IPS DF 6.9 (cell line): ENCODE measurements around the gene SLCO3A1.

Experiments
- DNase-seq: peaks from one replicate; pipeline ENCODE4 v3.0.0-alpha.2; 2013; ENCODE audit warnings: low read depth, low spot score
- H3K27ac ChIP-seq: one replicate; pipeline ENCODE4 v1.5.1; 2013; ENCODE audit warnings: low read length, control low read depth
- H3K27me3 ChIP-seq: 2 replicates; pipeline ENCODE4 v1.6.1; 2013; ENCODE audit warnings: mild to moderate bottlenecking, low read length; ENCODE audit not compliant: control insufficient read depth, insufficient read depth
- H3K36me3 ChIP-seq: 2 replicates; pipeline ENCODE4 v1.6.1; 2013; ENCODE audit warnings: low read length; ENCODE audit not compliant: control insufficient read depth, insufficient read depth
- H3K4me1 ChIP-seq: 2 replicates; pipeline ENCODE4 v1.6.1; 2013; ENCODE audit warnings: low read length; ENCODE audit not compliant: control insufficient read depth, insufficient read depth
- H3K4me3 ChIP-seq: 2 replicates; pipeline ENCODE4 v1.5.1; 2013; ENCODE audit warnings: mild to moderate bottlenecking, low read length
- H3K9me3 ChIP-seq: 2 replicates; pipeline ENCODE4 v1.6.1; 2013; ENCODE audit warnings: low read length, inconsistent platforms; ENCODE audit not compliant: control insufficient read depth, insufficient read depth
- WGBS: extraction: QIAGEN DNeasy Blood & Tissue Kit; methylation state at CpG from one replicate; pipeline ENCODE4 v1.1.7; 2013; ENCODE audit warnings: mixed read lengths, missing lambda C conversion rate; ENCODE audit not compliant: insufficient read length, insufficient coverage; 5-methylcytosine and 5-hydroxymethylcytosine counted together

SLCO3A1 gene

DNA sequence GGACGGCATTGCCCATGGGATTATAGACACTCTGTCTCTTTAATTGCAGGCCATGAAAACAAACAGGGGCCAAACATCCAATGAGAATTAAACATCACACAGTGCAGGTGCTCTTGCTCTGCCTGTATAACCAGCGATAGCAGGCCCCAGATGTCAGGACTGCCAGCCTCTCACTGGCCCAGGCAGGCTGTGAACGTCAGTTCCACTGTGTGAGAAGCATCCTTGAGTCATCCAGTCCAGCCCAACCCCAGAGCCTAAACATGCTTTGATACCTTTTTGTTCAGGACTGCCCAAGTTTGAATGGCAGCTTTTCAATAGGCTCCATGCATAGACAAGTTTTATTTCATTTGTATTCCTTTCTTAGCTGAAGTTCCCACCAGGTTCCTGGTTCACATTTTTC is 189.8 kb downstream of the SLCO3A1 start:
- DNase-seq = no peak
- H3K4me1 ChIP-seq = no peaks in the 10 kb centered on the region
- H3K27me3 ChIP-seq = no peaks in the 10 kb centered on the region
- H3K27ac ChIP-seq = no peak overlapping the region
- no CpG with 5 or more reads among the region's 3 CpGs for WGBS
- no peaks in the 10 kb centered on the region for H3K36me3 ChIP-seq
- no peaks in the 10 kb centered on the region for H3K9me3 ChIP-seq
- no peak overlapping the region for H3K4me3 ChIP-seq

GRCh38 chr15:92044203-92044909 is 190.8 kb downstream of the SLCO3A1 start:
- Histone ChIP-seq H3K4me1 (no peaks in the 10 kb centered on the region), H3K9me3 (no peaks in the 10 kb centered on the region), H3K27ac (no peak overlapping the region), H3K36me3 (no peaks in the 10 kb centered on the region), H3K4me3 (no peak overlapping the region), H3K27me3 (no peaks in the 10 kb centered on the region)
- no peak for DNase-seq
- WGBS = no CpG with 5 or more reads among the region's 10 CpGs

DNA sequence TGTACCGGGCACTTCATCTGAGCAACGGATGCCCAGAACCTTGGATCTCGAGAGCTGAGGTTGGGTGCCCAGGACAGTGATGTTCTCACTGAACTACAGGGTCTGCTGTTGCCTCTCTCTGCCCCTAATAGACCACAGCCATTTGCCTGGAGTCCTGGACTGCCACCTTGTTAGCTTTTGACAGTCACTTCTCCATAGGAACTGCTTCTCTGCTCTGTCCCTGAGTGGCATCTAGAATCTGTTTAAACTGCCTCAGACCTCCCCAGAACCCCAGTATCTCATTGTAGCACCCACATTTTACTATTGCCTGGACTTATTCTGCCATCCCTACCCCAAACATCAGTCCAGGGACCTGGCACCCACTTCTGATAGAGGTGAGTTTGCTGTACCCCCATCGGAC is 194.4 kb downstream of the SLCO3A1 start:
- no peak overlapping the region for H3K27ac ChIP-seq
- H3K4me1 ChIP-seq = no peaks in the 10 kb centered on the region
- no CpG with 5 or more reads among the region's 4 CpGs for WGBS

DNA sequence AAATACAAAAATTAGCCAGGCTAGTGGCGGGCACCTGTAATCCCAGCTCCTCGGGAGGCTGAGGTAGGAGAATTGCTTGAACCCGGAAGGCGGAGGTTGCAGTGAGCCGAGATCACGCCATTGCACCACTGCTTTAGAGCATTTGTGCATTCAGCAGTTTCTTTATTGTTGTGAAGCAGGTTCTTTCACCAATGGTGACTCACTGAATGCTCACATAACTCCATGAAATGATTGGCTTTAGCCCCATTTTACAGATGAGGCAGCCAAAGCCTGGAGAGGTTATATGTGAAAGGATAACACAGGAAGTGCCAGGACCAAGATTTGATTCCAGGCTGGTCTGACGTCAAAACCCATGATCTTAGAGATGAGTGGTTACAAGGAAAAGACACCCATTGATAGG is 195.2 kb downstream of the SLCO3A1 start:
- H3K4me3 ChIP-seq = no peak overlapping the region
- no CpG with 5 or more reads among the region's 7 CpGs for WGBS
- no peak for DNase-seq
- H3K27ac ChIP-seq = no peak overlapping the region
- H3K27me3 ChIP-seq = no peaks in the 10 kb centered on the region
- H3K4me1 ChIP-seq = no peaks in the 10 kb centered on the region
- H3K36me3 ChIP-seq = no peaks in the 10 kb centered on the region
- H3K9me3 ChIP-seq = no peaks in the 10 kb centered on the region

More for the DNA sequence above, 194.4 kb downstream of the SLCO3A1 start:
- Histone ChIP-seq H3K27me3 (no peaks in the 10 kb centered on the region), H3K9me3 (no peaks in the 10 kb centered on the region), H3K4me3 (no peak overlapping the region), H3K36me3 (no peaks in the 10 kb centered on the region)
- no peak for DNase-seq

GRCh38 chr15:92049290-92049989 is 195.9 kb downstream of the SLCO3A1 start:
- no peak overlapping the region for H3K27ac ChIP-seq
- WGBS = no CpG with 5 or more reads among the region's 10 CpGs
- H3K27me3 ChIP-seq = no peaks in the 10 kb centered on the region
- no peaks in the 10 kb centered on the region for H3K9me3 ChIP-seq
- no peaks in the 10 kb centered on the region for H3K36me3 ChIP-seq
- H3K4me3 ChIP-seq = no peak overlapping the region
- DNase-seq = no peak
- no peaks in the 10 kb centered on the region for H3K4me1 ChIP-seq

GRCh38 chr15:92050220-92050898 is 196.9 kb downstream of the SLCO3A1 start:
- Histone ChIP-seq H3K4me3 (no peak overlapping the region), H3K9me3 (no peaks in the 10 kb centered on the region), H3K27ac (no peak overlapping the region), H3K36me3 (no peaks in the 10 kb centered on the region), H3K27me3 (no peaks in the 10 kb centered on the region), H3K4me1 (no peaks in the 10 kb centered on the region)
- no peak for DNase-seq
- WGBS = no CpG with 5 or more reads among the region's 9 CpGs

- no peaks in the 10 kb centered on the region for H3K27me3 ChIP-seq
- H3K4me3 ChIP-seq = no peak overlapping the region
- H3K9me3 ChIP-seq = no peaks in the 10 kb centered on the region
- H3K27ac ChIP-seq = no peak overlapping the region
- WGBS = no CpG with 5 or more reads among the region's 8 CpGs
- DNase-seq = no peak
- H3K4me1 ChIP-seq = no peaks in the 10 kb centered on the region
- H3K36me3 ChIP-seq = no peaks in the 10 kb centered on the region
These were observed 198.2 kb downstream of the SLCO3A1 start for GRCh38 chr15:92051716-92052115.

DNA sequence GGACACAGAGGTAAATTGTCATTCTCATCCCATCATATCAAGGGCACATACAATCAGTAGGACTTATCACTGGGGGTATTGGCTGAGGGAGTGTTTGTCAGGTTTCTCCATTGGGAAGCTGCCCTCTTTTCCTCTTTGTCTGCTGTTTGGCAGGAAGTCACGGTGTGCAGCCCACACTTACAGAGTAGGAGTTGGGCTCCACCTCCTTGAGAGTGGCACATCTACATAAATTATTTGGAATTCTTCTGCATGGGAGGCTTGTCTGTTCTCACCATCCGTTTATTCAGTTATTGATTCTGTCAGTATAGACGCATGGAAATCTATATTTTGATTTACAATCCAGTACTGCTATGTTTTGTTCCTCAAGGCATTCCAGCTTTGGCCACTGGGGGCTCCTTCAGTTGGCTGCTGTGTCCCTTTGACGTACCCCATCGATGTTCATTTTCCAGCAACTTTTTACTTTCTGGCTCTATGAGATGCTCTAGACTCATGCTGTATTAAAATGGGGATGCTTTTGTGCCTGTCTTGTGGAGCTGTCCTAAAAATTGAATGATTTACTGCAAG is 200.3 kb downstream of the SLCO3A1 start:
- DNase-seq = no peak
- WGBS = no CpG with 5 or more reads among the region's 5 CpGs
- H3K4me3 ChIP-seq = no peak overlapping the region
- H3K27me3 ChIP-seq = no peaks in the 10 kb centered on the region
- no peaks in the 10 kb centered on the region for H3K9me3 ChIP-seq
- H3K36me3 ChIP-seq = no peaks in the 10 kb centered on the region
- no peak overlapping the region for H3K27ac ChIP-seq
- H3K4me1 ChIP-seq = no peaks in the 10 kb centered on the region

DNA sequence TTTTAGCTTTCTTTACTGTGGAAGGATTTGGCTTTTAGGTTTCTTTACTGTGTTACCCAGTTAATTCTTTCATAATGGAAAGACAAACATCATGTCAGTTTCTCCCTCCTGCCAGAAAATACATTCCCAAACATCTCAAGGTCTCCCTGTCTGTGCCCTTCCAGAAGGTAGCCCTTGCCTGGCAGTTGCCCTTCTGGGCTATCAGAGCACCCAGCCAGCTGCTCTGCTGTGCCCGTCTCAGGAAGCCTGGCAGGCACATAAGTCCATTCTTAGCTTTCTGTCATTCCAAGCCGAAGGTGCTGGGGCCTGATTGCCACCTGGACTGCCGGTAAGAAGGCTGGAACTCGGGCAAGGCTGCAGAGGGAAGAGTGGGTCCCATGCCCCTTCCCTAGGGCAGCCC is 203.4 kb downstream of the SLCO3A1 start:
- DNase-seq = no peak

GRCh38 chr15:92059036-92059970 is 205.8 kb downstream of the SLCO3A1 start:
- Histone ChIP-seq H3K27me3 (no peaks in the 10 kb centered on the region), H3K4me3 (no peak overlapping the region), H3K9me3 (no peaks in the 10 kb centered on the region), H3K27ac (no peak overlapping the region), H3K4me1 (no peaks in the 10 kb centered on the region), H3K36me3 (no peaks in the 10 kb centered on the region)
- WGBS = no CpG with 5 or more reads among the region's 15 CpGs
- DNase-seq = no peak

More for the DNA sequence above, 203.4 kb downstream of the SLCO3A1 start:
- Histone ChIP-seq H3K9me3 (no peaks in the 10 kb centered on the region), H3K36me3 (no peaks in the 10 kb centered on the region), H3K4me1 (no peaks in the 10 kb centered on the region), H3K27ac (no peak overlapping the region), H3K4me3 (no peak overlapping the region), H3K27me3 (no peaks in the 10 kb centered on the region)
- no CpG with 5 or more reads among the region's 4 CpGs for WGBS
